GM12874 (cell line): Measurements from ENCODE around the gene PKP1.

Source experiments
- CTCF ChIP-seq: IDR thresholded peaks from 2 replicates; pipeline ENCODE4 v1.5.1; 2011; ENCODE audit warnings: low read depth, mild to moderate bottlenecking, control low read depth, low read length, moderate library complexity; ENCODE audit not compliant: insufficient read depth

PKP1 gene

GRCh38 chr1:201362906-201363305, 79.6 kb downstream of the PKP1 start:
- no peak for TF ChIP-seq CTCF

GRCh38 chr1:201363467-201363866, 80.2 kb downstream of the PKP1 start:
- TF ChIP-seq CTCF: no peak

- TF ChIP-seq CTCF: no peak
Measured at GRCh38 chr1:201364808-201365105, 81.5 kb downstream of the PKP1 start.

GRCh38 chr1:201365251-201365650, 81.9 kb downstream of the PKP1 start:
- no peak for TF ChIP-seq CTCF

GRCh38 chr1:201366696-201367095, 83.4 kb downstream of the PKP1 start:
- TF ChIP-seq CTCF: no peak

GRCh38 chr1:201369209-201369608, 85.9 kb downstream of the PKP1 start:
- no peak for TF ChIP-seq CTCF

GRCh38 chr1:201370500-201370899, 87.2 kb downstream of the PKP1 start:
- no peak for TF ChIP-seq CTCF

- no peak for TF ChIP-seq CTCF
Measured at GRCh38 chr1:201371276-201371675, 88.0 kb downstream of the PKP1 start.
